Measurements from ENCODE around the gene HDAC9.
"Not testable (repeated sequence)": the region's sequence is repeated elsewhere in the genome, so short reads cannot be mapped to it uniquely, and the experiment has no call there.

HDAC9 gene

DNA sequence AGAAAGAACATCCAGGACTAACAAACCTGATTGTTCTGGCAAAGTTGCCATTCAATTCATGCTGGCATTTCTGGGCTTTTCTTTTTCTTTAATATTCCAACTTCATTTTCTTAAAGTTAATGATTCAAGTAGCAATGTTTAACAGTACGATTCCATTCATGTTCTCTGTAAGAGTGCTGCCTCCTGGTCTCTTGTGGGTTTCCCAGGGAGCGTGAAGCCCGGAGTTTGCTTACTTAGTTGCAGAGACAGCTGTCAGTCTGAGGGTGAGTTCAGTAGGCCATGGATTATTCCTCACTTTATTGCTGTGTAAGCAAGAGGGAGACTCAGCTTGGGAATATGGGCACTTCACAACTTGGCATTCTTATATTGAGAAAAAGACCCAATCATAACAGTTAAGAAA is 479.7 kb downstream of the HDAC9 start:
- no peak for DNase-seq (ENCODE audit: low spot score)

GRCh38 chr7:18975689-18976280 is 480.2 kb downstream of the HDAC9 start:
- no peak for DNase-seq (ENCODE audit: low spot score)

- DNase-seq (ENCODE audit: low spot score) = no peak
These were observed 481.3 kb downstream of the HDAC9 start for GRCh38 chr7:18976715-18977471.

- no peak for DNase-seq (ENCODE audit: low spot score)
These were observed 482.6 kb downstream of the HDAC9 start for GRCh38 chr7:18978108-18978495.

DNA sequence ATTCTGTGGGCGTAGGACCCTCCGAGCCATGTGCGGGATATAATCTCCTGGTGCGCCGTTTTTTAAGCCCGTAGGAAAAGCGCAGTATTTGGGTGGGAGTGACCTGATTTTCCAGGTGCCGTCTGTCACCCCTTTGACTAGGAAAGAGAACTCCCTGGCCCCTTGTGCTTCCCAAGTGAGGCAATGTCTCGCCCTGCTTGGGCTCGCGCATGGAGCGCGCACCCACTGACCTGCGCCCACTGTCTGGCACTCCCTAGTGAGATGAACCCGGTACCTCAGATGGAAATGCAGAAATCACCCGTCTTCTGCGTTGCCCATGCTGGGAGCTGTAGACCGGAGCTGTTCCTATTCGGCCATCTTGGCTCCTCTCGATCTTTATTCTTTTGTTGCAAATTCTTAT is 495.2 kb downstream of the HDAC9 start:
- not testable (repeated sequence) for DNase-seq (ENCODE audit: low spot score)

GRCh38 chr7:18993933-18994668 is 498.6 kb downstream of the HDAC9 start:
- DNase-seq (ENCODE audit: low spot score) = no peak

DNA sequence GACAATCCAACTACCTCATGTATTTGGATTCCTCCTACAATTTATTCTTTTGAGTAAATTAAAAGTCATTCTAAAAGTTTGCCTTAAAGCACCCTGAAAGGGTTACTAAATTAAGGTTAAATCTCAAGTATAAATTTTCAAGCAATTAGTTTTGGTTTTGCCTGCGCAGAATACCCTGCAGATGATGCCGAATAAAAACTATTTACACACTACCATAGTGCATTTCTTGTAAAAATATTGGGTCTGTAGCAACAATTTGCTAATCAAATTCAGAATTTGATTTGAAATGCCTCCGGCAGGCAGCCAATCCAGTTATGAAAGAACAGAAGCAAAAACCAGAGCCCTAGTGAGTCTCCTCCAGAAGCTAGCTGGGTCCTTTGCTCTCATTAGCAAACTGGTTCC is 499.7 kb downstream of the HDAC9 start:
- DNase-seq (ENCODE audit: low spot score) = no peak

DNA sequence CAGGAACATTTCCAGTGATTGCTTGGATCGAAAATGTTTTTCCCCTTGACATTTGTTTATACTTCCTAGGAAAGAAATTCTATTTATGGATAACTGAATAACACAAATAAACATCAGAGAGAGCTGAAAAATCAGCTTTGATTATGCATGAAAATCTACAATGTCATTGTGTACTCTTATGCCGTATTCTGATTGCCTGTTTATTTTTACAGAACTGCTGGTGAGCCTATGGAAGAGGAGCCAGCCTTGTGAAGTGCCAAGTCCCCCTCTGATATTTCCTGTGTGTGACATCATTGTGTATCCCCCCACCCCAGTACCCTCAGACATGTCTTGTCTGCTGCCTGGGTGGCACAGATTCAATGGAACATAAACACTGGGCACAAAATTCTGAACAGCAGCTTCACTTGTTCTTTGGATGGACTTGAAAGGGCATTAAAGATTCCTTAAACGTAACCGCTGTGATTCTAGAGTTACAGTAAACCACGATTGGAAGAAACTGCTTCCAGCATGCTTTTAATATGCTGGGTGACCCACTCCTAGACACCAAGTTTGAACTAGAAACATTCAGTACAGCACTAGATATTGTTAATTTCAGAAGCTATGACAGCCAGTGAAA is 500.4 kb downstream of the HDAC9 start:
- DNase-seq (ENCODE audit: low spot score) = no peak

DNA sequence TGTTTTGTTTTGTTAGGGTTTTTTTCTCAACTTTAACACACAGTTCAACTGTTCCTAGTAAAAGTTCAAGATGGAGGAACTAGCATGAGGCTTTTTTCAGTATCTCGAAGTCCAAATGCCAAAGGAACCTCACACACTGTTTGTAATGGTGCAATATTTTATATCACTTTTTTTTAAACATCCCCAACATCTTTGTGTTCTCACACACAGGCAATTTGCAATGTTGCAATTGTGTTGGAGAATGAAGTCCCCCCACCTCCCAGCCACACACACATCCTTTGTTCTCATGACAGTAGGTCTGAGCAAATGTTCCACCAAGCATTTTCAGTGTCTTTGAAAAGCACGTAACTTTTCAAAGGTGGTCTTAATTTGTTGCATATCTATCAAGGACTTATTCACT is 501.0 kb downstream of the HDAC9 start:
- no peak for DNase-seq (ENCODE audit: low spot score)

DNA sequence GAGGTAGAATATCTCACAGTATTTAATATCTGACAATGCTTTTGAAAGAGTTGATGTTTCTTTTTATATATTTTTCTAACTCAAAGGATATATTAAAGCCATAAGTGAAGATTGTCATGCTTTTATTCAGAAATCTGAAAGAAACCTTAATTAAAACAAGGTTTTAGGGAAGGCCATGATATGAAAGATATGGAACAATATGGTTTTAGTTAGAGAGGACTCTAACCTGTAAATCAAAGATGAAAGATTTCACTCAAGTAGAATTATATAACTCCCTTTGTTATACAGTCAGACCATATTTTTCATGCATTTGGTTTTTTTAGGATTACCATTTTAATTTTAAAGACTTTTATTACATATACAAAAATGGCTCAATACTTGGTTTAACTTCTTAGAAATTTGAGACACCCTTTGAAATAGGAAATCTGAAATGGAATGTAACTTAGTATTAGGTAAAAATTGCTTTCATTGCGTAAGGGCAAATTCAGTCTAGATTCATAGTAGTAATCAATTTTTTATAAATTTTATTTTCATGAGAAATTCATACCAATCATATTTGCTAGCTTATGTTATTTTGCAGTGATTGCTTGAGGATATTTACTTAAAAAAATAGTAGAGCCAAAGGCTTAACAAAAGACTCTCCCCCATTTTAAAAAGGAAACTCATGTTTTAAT is 502.1 kb downstream of the HDAC9 start:
- DNase-seq (ENCODE audit: low spot score) = no peak

GRCh38 chr7:19000410-19000809 is 504.9 kb downstream of the HDAC9 start:
- DNase-seq (ENCODE audit: low spot score) = no peak

- no peak for DNase-seq (ENCODE audit: low spot score)
These were observed 506.3 kb downstream of the HDAC9 start for GRCh38 chr7:19001854-19002253.

- no peak for DNase-seq (ENCODE audit: low spot score)
These were observed 513.8 kb downstream of the HDAC9 start for GRCh38 chr7:19009241-19009935.

DNA sequence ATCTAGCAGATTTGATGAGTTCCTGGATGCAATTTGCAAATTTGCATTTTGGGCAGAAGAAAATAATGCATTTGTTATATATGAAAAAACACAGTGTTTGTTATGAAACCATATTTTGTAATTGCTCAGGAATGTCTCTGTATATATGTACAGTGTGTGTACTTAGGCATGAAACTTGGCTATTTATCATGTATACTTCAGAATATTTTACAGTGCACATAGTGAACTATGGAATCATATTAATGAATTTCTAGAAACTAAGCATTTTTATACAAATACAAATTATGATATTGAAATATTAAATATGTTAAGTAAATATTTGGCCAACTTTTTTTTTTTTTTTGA is 514.4 kb downstream of the HDAC9 start:
- no peak for DNase-seq (ENCODE audit: low spot score)

- no peak for DNase-seq (ENCODE audit: low spot score)
These were observed 515.7 kb downstream of the HDAC9 start for GRCh38 chr7:19011212-19011611.

DNA sequence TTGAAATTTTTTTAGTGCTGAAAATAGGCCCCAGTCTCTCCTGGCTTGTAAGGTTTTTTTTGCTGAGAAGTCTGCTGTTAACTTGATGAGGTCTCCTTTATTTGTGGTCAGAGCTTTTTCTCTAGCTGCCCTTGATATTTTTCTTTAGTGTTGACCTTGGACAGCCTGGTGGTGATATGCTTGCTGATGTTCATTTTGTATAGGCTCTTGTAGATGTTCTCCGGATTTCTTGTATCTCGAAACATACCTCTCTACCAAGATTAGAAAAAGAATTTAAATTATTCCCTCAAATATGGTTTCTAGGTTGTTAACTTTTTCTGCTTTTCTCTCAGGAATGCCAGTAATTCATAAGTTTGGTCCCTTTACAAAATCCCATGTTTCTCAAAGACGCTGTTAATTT is 519.5 kb downstream of the HDAC9 start:
- no peak for DNase-seq (ENCODE audit: low spot score)

DNA sequence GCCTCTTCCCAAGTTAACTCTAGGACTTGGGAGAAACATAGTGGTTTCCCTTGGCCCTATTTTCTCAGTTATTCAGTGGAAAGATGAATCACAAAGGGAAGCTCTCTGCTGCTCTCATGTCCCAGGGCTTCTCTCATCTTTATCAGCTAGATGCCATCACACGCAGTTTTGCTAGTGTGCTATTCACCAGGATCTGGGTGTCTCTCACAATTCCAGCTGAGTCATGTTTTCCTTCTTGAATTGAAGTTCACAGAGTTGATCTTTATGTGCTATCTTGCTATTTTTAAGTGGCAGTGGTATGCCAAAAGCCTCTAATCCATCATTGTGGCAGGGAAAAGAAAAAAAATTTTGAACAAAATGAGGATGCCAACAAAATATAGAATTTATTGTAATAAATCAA is 520.6 kb downstream of the HDAC9 start:
- DNase-seq (ENCODE audit: low spot score) = no peak

DNA sequence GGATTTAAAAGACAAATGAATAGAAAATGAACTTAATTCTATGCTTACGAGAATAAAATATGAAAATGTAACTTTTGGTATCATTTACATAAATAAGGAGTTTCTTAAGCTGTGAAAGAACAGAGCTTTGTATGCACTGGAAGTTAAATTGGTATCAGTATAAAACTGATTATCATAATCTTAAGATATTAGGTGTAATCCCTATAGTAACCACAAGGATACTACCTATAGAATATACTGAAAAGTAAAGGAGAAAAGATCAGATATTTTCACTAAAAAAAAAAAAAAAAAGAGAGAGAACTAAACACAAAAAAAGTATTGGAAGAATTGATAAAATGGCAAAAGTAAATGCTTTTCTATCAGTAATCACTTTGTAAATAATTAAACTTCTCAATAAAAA is 521.8 kb downstream of the HDAC9 start:
- no peak for DNase-seq (ENCODE audit: low spot score)

DNA sequence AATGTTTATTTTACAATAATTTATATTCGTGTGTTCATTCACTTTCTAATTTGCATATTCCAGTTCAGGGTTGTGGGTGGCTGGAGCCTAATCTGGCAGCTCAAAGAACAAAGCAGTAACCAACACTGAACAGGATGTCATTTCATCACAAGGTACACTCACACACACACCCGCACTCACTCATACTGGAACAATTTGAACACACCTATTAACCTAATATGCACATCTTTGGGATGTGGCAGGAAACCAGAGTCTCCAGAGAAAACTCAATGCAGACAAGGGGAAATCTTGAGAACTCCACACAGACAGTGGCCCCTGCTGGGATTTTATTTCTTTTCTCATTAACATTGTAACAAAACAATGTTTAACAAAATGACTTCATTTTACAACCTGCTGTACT is 524.5 kb downstream of the HDAC9 start:
- DNase-seq (ENCODE audit: low spot score) = no peak

DNA sequence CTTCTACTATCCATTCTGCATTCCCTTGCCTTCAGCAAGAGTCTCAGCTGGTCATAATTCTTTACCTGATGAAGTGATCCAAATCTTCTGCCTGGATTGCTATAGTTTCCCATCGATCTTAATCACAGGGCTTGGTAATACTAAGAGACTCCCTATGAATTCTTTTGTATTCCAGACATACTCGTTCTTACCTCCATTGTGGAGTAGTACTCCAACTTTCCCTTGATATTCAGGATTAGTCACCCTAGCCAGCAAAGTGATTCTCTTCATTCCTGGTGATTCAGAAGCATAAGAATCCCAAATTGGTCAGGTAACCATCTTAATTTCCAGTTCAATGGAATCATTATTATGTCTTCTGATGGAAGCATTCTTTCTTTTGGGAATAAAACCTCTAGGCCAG is 525.2 kb downstream of the HDAC9 start:
- DNase-seq (ENCODE audit: low spot score) = no peak

DNA sequence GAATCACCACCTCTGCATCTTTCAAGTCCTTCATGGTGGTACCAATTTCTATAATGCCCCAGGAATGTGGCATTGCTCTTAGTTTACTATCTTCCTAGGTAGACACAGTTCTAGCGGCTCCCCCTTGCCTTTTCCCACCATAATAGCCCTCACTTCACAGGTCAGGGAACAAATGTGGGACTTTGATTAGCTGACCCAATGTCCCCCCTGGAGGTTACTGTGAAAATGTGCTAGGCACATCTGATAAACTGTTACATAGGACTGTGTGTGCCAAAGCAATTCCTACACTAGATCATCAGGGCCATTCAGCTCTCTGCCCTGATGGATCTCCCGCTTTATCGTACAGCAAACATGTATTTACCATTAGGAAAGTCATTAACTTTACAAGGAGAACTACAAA is 527.9 kb downstream of the HDAC9 start:
- no peak for DNase-seq (ENCODE audit: low spot score)

GRCh38 chr7:19024261-19024660 is 528.7 kb downstream of the HDAC9 start:
- DNase-seq (ENCODE audit: low spot score) = no peak

Measured in globus pallidus (tissue), 1 donor.